Neural progenitor cell (in vitro differentiated cells): ENCODE results near the gene KHDRBS1. TPM values are rescaled to one million over a fixed set of nuclear protein-coding genes. Genes with fewer than 3 reads are reported as not detected.

Experiments used
- DNase-seq: peaks from one replicate; pipeline ENCODE4 v3.0.0-alpha.2; 2016; ENCODE audit warnings: low spot score
- H2AFZ ChIP-seq: fragments of 200-600 bp; sonication (generic); replicated peaks from 2 replicates; pipeline ENCODE4 v1.6.1; 2016; ENCODE audit warnings: antibody characterized with exemption
- H3F3A ChIP-seq: fragments of 200-600 bp; sonication (generic); 2 replicates; pipeline ENCODE4 v1.6.1; 2016; ENCODE audit warnings: antibody characterized with exemption, low read depth
- H3K27ac ChIP-seq: fragments of 200-600 bp; sonication (generic); 2 replicates; pipeline ENCODE4 v1.5.1; 2016; ENCODE audit warnings: mild to moderate bottlenecking
- H3K27me3 ChIP-seq: fragments of 200-600 bp; sonication (generic); 2 replicates; pipeline ENCODE4 v1.6.1; 2016; ENCODE audit warnings: mild to moderate bottlenecking, moderate library complexity
- H3K36me3 ChIP-seq: fragments of 200-600 bp; sonication (generic); 2 replicates; pipeline ENCODE4 v1.5.1; 2016
- H3K4me1 ChIP-seq: fragments of 200-600 bp; sonication (generic); 2 replicates; pipeline ENCODE4 v1.6.1; 2016; ENCODE audit warnings: mixed run types
- H3K4me2 ChIP-seq: fragments of 200-600 bp; sonication (generic); 2 replicates; pipeline ENCODE4 v1.6.1; 2016
- H3K4me3 ChIP-seq: fragments of 200-600 bp; sonication (generic); 2 replicates; pipeline ENCODE4 v1.5.1; 2016
- H3K79me2 ChIP-seq: fragments of 200-600 bp; sonication (generic); 2 replicates; pipeline ENCODE4 v1.6.1; 2016; ENCODE audit warnings: low read depth
- H3K9ac ChIP-seq: fragments of 200-600 bp; sonication (generic); 2 replicates; pipeline ENCODE4 v1.6.1; 2016
- H3K9me3 ChIP-seq: fragments of 200-600 bp; sonication (generic); 2 replicates; pipeline ENCODE4 v1.5.1; 2016; ENCODE audit warnings: low read depth
- H4K20me1 ChIP-seq: fragments of 200-600 bp; sonication (generic); 2 replicates; pipeline ENCODE4 v1.6.1; 2016; ENCODE audit warnings: low read depth
- H3K27ac Mint-ChIP-seq: 3 replicates; pipeline ENCODE4 v1.8.0; 2021; ENCODE audit warnings: mixed read lengths
- H3K27me3 Mint-ChIP-seq: 2 replicates; pipeline ENCODE4 v1.8.0; 2022; ENCODE audit warnings: low read depth, mild to moderate bottlenecking, inconsistent platforms, moderate library complexity, mixed read lengths; ENCODE audit not compliant: insufficient read depth
- H3K36me3 Mint-ChIP-seq: 3 replicates; pipeline ENCODE4 v1.8.0; 2021; ENCODE audit warnings: mixed read lengths
- H3K4me1 Mint-ChIP-seq: 3 replicates; pipeline ENCODE4 v1.8.0; 2021; ENCODE audit warnings: mixed read lengths
- H3K4me3 Mint-ChIP-seq: 3 replicates; pipeline ENCODE4 v1.8.0; 2021; ENCODE audit warnings: mild to moderate bottlenecking, moderate library complexity, mixed read lengths
- H3K9me3 Mint-ChIP-seq: 3 replicates; pipeline ENCODE4 v1.8.0; 2020; ENCODE audit warnings: mixed read lengths
- EZH2 ChIP-seq: fragments of 200-600 bp; sonication (generic); IDR thresholded peaks from 2 replicates; pipeline ENCODE4 v1.6.1; 2017; ENCODE audit warnings: antibody characterized with exemption, mild to moderate bottlenecking, moderate library complexity
- EZH2phosphoT487 ChIP-seq: fragments of 200-600 bp; sonication (generic); IDR thresholded peaks from 2 replicates; pipeline ENCODE4 v1.6.1; 2017; ENCODE audit warnings: antibody characterized with exemption
- total RNA-seq: library from RNA; depleted of rRNA; stranded (reverse); fragments of >200 nt; gene quantifications from 2 replicates; pipeline ENCODE4 v1.2.3, GENCODE V29; 2015; ENCODE audit warnings: low replicate concordance
- TF ChIP-seq, protein P1 (sequence below): fragments of 200-600 bp; sonication (generic); IDR thresholded peaks from 2 replicates; pipeline ENCODE4 v1.5.1; 2017; ENCODE audit warnings: antibody characterized with exemption, mild to moderate bottlenecking

Gene KHDRBS1
- total RNA-seq, 1 donor from 2014 or later = 201 TPM

DNA sequence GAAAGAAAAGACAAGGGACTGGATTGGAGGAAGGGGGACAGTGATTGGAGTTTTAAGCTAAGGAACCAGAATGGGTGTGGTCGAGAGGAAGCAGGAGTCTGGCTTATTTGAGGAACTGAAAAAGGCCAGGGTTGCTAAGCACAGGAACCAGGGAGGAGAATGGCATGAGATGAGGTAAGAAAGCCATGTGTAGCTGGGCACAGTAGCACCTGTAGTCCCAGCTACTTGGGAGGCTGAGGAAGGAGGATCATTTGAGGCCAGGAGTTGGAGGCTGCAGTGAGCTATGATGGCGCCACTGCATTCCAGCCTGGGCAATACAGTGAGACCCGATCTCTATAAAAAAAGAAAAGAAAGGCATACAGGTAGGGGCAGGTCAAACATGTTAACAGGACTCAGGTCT lies 8.1 kb upstream of the KHDRBS1 start:
- Mint-ChIP-seq H3K36me3 (no peaks in the 10 kb centered on the region), H3K4me3 (peak overlapping the region; percentile 2), H3K4me1 (peaks cover 10% of the 10 kb centered on the region), H3K27ac (peak overlapping the region; percentile 1), H3K27me3 (peaks cover 8% of the 10 kb centered on the region), H3K9me3 (no peaks in the 10 kb centered on the region)
- Histone ChIP-seq H3F3A (no peaks in the 10 kb centered on the region), H2AFZ (no peak overlapping the region), H3K27ac (no peak overlapping the region), H3K9me3 (no peaks in the 10 kb centered on the region), H3K36me3 (no peaks in the 10 kb centered on the region), H3K4me1 (no peaks in the 10 kb centered on the region), H3K9ac (no peak overlapping the region), H3K79me2 (no peaks in the 10 kb centered on the region), H3K27me3 (no peaks in the 10 kb centered on the region), H4K20me1 (no peaks in the 10 kb centered on the region), H3K4me3 (no peak overlapping the region), H3K4me2 (no peak overlapping the region)
- DNase-seq = no peak
- TF ChIP-seq EZH2 = no peak
- TF ChIP-seq EZH2phosphoT487 = no peak
- TF ChIP-seq, protein P1, sequence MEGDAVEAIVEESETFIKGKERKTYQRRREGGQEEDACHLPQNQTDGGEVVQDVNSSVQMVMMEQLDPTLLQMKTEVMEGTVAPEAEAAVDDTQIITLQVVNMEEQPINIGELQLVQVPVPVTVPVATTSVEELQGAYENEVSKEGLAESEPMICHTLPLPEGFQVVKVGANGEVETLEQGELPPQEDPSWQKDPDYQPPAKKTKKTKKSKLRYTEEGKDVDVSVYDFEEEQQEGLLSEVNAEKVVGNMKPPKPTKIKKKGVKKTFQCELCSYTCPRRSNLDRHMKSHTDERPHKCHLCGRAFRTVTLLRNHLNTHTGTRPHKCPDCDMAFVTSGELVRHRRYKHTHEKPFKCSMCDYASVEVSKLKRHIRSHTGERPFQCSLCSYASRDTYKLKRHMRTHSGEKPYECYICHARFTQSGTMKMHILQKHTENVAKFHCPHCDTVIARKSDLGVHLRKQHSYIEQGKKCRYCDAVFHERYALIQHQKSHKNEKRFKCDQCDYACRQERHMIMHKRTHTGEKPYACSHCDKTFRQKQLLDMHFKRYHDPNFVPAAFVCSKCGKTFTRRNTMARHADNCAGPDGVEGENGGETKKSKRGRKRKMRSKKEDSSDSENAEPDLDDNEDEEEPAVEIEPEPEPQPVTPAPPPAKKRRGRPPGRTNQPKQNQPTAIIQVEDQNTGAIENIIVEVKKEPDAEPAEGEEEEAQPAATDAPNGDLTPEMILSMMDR = no peak

DNA sequence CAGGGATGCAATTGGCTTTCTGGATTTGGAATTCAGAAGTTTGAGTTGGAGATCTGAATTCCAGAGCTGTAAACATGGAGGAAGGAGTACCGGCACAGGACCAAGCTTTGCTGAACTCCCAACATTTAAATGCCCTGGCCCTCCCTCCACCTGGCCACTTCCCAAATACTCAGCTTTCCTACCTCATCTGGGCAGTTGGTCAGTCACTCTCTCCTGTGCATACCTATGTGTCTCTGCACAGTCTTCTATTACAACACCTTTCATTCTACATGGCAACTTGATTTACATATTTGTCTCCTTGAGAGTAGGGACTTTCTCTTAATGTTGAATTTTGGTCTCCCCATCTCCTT lies 6.1 kb upstream of the KHDRBS1 start:
- peaks cover 7% of the 10 kb centered on the region for H3K4me1 Mint-ChIP-seq
- Histone ChIP-seq H3K27ac (no peak overlapping the region), H3K9ac (no peak overlapping the region), H3F3A (peaks cover 3% of the 10 kb centered on the region), H3K9me3 (no peaks in the 10 kb centered on the region), H3K4me3 (no peak overlapping the region), H2AFZ (no peak overlapping the region), H3K4me1 (no peaks in the 10 kb centered on the region), H3K79me2 (no peaks in the 10 kb centered on the region), H3K4me2 (no peak overlapping the region), H4K20me1 (no peaks in the 10 kb centered on the region), H3K27me3 (no peaks in the 10 kb centered on the region), H3K36me3 (no peaks in the 10 kb centered on the region)
- H3K36me3 Mint-ChIP-seq = no peaks in the 10 kb centered on the region
- H3K9me3 Mint-ChIP-seq = no peaks in the 10 kb centered on the region
- H3K27ac Mint-ChIP-seq = no peak overlapping the region
- no peak for DNase-seq
- H3K27me3 Mint-ChIP-seq = peaks cover 8% of the 10 kb centered on the region
- no peak overlapping the region for H3K4me3 Mint-ChIP-seq
- TF ChIP-seq, protein P1 = no peak
- TF ChIP-seq EZH2phosphoT487 (no peak), EZH2 (no peak)

DNA sequence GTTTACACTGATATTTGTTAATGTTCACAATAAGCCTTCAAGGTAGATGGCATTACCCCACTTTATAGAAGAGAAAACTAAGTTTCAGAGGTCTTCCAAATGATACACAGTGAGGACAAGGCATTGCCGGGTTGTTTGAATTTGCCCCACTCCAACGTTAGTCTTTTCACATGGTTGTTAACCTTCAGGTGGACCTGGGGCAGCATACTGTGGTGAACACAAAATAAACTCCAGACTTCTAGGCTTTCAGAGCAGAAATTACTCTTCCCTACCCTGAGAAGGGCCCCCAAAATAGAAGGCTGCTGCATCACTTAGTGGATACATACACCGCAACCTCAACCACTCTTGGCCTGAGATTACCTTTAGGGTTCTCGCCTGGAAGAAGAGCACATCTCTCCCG lies 3.4 kb upstream of the KHDRBS1 start:
- H4K20me1 ChIP-seq = peaks cover 12% of the 10 kb centered on the region
- H3K36me3 ChIP-seq = no peaks in the 10 kb centered on the region
- Mint-ChIP-seq H3K36me3 (peaks cover 4% of the 10 kb centered on the region), H3K4me3 (no peak overlapping the region), H3K27ac (no peak overlapping the region), H3K9me3 (no peaks in the 10 kb centered on the region), H3K4me1 (peaks cover 12% of the 10 kb centered on the region), H3K27me3 (peaks cover 10% of the 10 kb centered on the region)
- no peak overlapping the region for H3K27ac ChIP-seq
- H3K27me3 ChIP-seq = no peaks in the 10 kb centered on the region
- DNase-seq = no peak
- no peaks in the 10 kb centered on the region for H3K9me3 ChIP-seq
- no peak overlapping the region for H3K4me3 ChIP-seq
- H3F3A ChIP-seq = peaks cover 11% of the 10 kb centered on the region
- no peak overlapping the region for H3K9ac ChIP-seq
- TF ChIP-seq EZH2 (no peak), EZH2phosphoT487 (no peak)
- TF ChIP-seq, protein P1 = no peak
- H2AFZ ChIP-seq = no peak overlapping the region
- H3K79me2 ChIP-seq = peaks cover 16% of the 10 kb centered on the region
- no peak overlapping the region for H3K4me2 ChIP-seq
- H3K4me1 ChIP-seq = no peaks in the 10 kb centered on the region
